ENCODE data around the gene SLC44A3.

SLC44A3 gene

GRCh38 chr1:94917251-94917650, 97.1 kb downstream of the SLC44A3 start:
- DNase-seq, result no peak

GRCh38 chr1:94919241-94920030, 99.3 kb downstream of the SLC44A3 start:
- DNase-seq, result no peak

- DNase-seq, result no peak
These were observed 99.9 kb downstream of the SLC44A3 start for GRCh38 chr1:94920061-94920460.

- no peak for DNase-seq
These were observed 101.8 kb downstream of the SLC44A3 start for GRCh38 chr1:94921977-94922376.

- no peak for DNase-seq
These were observed 102.7 kb downstream of the SLC44A3 start for GRCh38 chr1:94922761-94923331.

GRCh38 chr1:94925004-94925403, 104.8 kb downstream of the SLC44A3 start:
- no peak for DNase-seq

- peak; percentile 94 for DNase-seq
These were observed 105.5 kb downstream of the SLC44A3 start for GRCh38 chr1:94925561-94926125.

GRCh38 chr1:94926126-94926914, 106.2 kb downstream of the SLC44A3 start:
- peak; percentile 80 for DNase-seq

GRCh38 chr1:94926915-94927404, 106.8 kb downstream of the SLC44A3 start, which contains the start of gene CNN3:
Gene CNN3 (minus strand): TSS chr1:94927110. CDS start chr1:94926894, 216 bp downstream.
- peak; percentile 96 for DNase-seq

- DNase-seq, result no peak
These were observed 107.4 kb downstream of the SLC44A3 start for GRCh38 chr1:94927405-94928175.

- DNase-seq, result no peak
These were observed 108.3 kb downstream of the SLC44A3 start for GRCh38 chr1:94928293-94928939.

GRCh38 chr1:94929351-94930217, 109.4 kb downstream of the SLC44A3 start:
- no peak for DNase-seq

GRCh38 chr1:94931254-94931841, 111.2 kb downstream of the SLC44A3 start:
- DNase-seq, result no peak

- DNase-seq, result no peak
These were observed 114.4 kb downstream of the SLC44A3 start for GRCh38 chr1:94934551-94934950.

GRCh38 chr1:94935034-94935433, 114.9 kb downstream of the SLC44A3 start:
- no peak for DNase-seq

- no peak for DNase-seq
These were observed 115.3 kb downstream of the SLC44A3 start for GRCh38 chr1:94935476-94935875.

GRCh38 chr1:94936861-94937620, 116.9 kb downstream of the SLC44A3 start:
- no peak for DNase-seq

- DNase-seq, result no peak
These were observed 117.7 kb downstream of the SLC44A3 start for GRCh38 chr1:94937820-94938219.

- DNase-seq, result no peak
These were observed 120.6 kb downstream of the SLC44A3 start for GRCh38 chr1:94940738-94941137.
